Measurements from ENCODE around the gene LSAMP.

DNA sequence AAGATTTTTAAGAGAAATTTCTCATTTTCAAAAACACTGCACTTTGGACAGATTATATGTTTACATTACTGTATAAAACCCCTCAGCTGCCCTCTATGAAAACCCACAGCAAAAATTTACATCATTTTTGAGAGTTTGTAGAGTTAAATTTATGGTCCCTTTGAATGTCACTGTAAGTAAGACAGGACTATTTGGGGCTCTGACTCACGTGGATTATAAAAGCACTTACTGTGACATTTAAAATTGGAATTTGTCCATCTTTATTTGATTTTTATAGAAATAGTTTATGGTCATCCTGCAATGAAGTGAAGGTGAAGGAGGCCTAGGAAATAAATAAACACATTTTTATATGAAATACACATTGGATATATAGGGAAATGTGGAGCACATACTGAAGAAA, 672.3 kb downstream of the LSAMP start:
- TF ChIP-seq CTCF (IDR thresholded peaks at IDR 0.05; ENCODE audit: borderline replicate concordance, extremely low read depth, low read length, poor library complexity, severe bottlenecking): no peak
- no peak for TF ChIP-seq EZH2 (IDR thresholded peaks at IDR 0.05; ENCODE audit: borderline replicate concordance, low read depth, low read length, severe bottlenecking)

Data from DND-41 (cell line).